Activated T-helper 2 cell treated with anti-CD3 and anti-CD28 coated beads, Interferon-gamma antibody, Interleukin-2, Interleukin-4, amounts not matched to agents 10 μg/mL and 5 μg/mL and 100 μg/mL, durations not matched to agents 14 hours and 24 hours and 36 hours (primary cell): ENCODE results near the gene BCL2L14. TPM values are rescaled to one million over a fixed set of nuclear protein-coding genes. Genes with fewer than 3 reads are reported as not detected.

Experiments used
- DNase-seq: peaks from one replicate; pipeline ENCODE4 v3.0.0; 2021; ENCODE audit warnings: low spot score
- H3K27ac Mint-ChIP-seq: one replicate; pipeline ENCODE4 v1.8.0; 2021; ENCODE audit warnings: mixed read lengths
- H3K27me3 Mint-ChIP-seq: one replicate; pipeline ENCODE4 v1.8.0; 2021; ENCODE audit warnings: low read depth, mixed read lengths
- H3K36me3 Mint-ChIP-seq: one replicate; pipeline ENCODE4 v1.8.0; 2021; ENCODE audit warnings: low read depth, mixed read lengths
- H3K4me1 Mint-ChIP-seq: one replicate; pipeline ENCODE4 v1.8.0; 2021; ENCODE audit warnings: low read depth, mixed read lengths
- H3K4me3 Mint-ChIP-seq: one replicate; pipeline ENCODE4 v1.8.0; 2021; ENCODE audit warnings: low read depth, mild to moderate bottlenecking, moderate library complexity, mixed read lengths
- H3K9me3 Mint-ChIP-seq: one replicate; pipeline ENCODE4 v1.8.0; 2021; ENCODE audit warnings: mixed read lengths
- intact Hi-C: fragments of 100-400 bp; cut with micrococcal nuclease; formaldehyde crosslinking; loops from one replicate; pipeline ENCODE4 v1.15.1; 2023
- total RNA-seq: library from RNA; stranded (reverse); gene quantifications from 2 replicates; pipeline ENCODE4 v1.2.3, GENCODE V29; 2022

Gene BCL2L14
- total RNA-seq, 1 donor from 2014 or later, result 1.4 TPM

GRCh38 chr12:12034344-12034743, 36.4 kb upstream of the BCL2L14 start:
- intact Hi-C loops, result loop anchor here (5.0 kb wide), 3 partner anchors 132 to 302 kb away; no protein-coding TSS in a partner anchor
- no peak for DNase-seq
- Mint-ChIP-seq H3K9me3 (no peaks in the 10 kb centered on the region), H3K36me3 (no peaks in the 10 kb centered on the region), H3K27ac (no peak overlapping the region), H3K4me3 (no peak overlapping the region), H3K27me3 (peaks cover 15% of the 10 kb centered on the region), H3K4me1 (peaks cover 27% of the 10 kb centered on the region)

GRCh38 chr12:12035229-12035628, 35.5 kb upstream of the BCL2L14 start:
- H3K27me3 Mint-ChIP-seq, result peaks cover 15% of the 10 kb centered on the region
- no peak overlapping the region for H3K27ac Mint-ChIP-seq
- no peaks in the 10 kb centered on the region for H3K36me3 Mint-ChIP-seq
- no peaks in the 10 kb centered on the region for H3K9me3 Mint-ChIP-seq
- H3K4me1 Mint-ChIP-seq, result peaks cover 19% of the 10 kb centered on the region
- intact Hi-C loops, result no loop called here
- no peak overlapping the region for H3K4me3 Mint-ChIP-seq
- DNase-seq, result no peak

- intact Hi-C loops, result loop anchor here (1.0 kb wide), 1 partner anchor 290 kb away; no protein-coding TSS in a partner anchor
- no peaks in the 10 kb centered on the region for H3K36me3 Mint-ChIP-seq
- DNase-seq, result no peak
- no peak overlapping the region for H3K27ac Mint-ChIP-seq
- peaks cover 18% of the 10 kb centered on the region for H3K27me3 Mint-ChIP-seq
- H3K9me3 Mint-ChIP-seq, result no peaks in the 10 kb centered on the region
- no peak overlapping the region for H3K4me3 Mint-ChIP-seq
- H3K4me1 Mint-ChIP-seq, result peaks cover 17% of the 10 kb centered on the region
Observed at GRCh38 chr12:12036901-12037300, 33.8 kb upstream of the BCL2L14 start.

DNA sequence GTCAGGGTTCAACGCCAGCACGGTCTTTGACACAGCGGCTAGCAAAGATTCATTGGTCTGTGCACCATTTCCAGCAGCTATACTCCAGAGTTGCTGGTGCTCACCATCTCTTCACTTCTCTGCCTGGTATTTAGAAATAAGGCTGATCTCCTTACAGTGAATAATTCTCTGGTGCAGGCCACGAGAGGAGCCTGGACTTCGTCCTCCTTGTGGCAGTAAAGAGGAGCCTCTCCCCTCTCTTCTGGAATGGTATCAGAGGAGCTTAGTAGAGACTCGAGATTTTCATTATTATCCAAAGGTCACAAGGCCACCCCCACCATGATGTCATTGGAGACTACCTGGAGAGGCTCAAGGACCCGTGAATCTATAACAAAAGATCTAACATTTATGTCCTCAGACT, 30.8 kb upstream of the BCL2L14 start:
- H3K4me1 Mint-ChIP-seq, result peaks cover 2% of the 10 kb centered on the region
- no peaks in the 10 kb centered on the region for H3K9me3 Mint-ChIP-seq
- H3K4me3 Mint-ChIP-seq, result no peak overlapping the region
- DNase-seq, result no peak
- intact Hi-C loops, result no loop called here
- no peak overlapping the region for H3K27ac Mint-ChIP-seq
- H3K27me3 Mint-ChIP-seq, result peaks cover 30% of the 10 kb centered on the region
- no peaks in the 10 kb centered on the region for H3K36me3 Mint-ChIP-seq

GRCh38 chr12:12046401-12046800, 24.3 kb upstream of the BCL2L14 start:
- Mint-ChIP-seq H3K27me3 (peaks cover 12% of the 10 kb centered on the region), H3K36me3 (no peaks in the 10 kb centered on the region)
- intact Hi-C loops, result no loop called here

DNA sequence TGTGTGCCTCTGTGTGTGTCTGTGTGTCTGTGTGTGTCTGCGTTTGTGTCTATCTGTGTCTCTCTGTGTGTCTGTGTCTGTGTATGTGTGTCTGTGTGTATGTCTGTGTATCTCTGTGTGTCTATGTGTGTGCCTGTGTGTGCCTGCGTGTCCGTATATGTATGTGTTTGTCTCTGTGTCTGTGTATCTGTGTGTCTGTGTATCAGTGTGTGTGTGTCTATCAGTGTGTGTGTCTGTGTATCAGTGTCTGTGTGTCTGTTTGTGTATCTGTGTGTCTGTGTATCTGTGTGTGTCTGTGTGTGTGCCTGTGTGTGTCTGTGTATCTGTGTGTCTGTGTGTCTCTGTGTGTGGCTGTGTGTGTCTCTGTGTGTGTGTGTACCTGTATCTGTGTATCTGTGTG, 23.1 kb upstream of the BCL2L14 start:
- no peaks in the 10 kb centered on the region for H3K9me3 Mint-ChIP-seq
- H3K27ac Mint-ChIP-seq, result no peak overlapping the region
- peaks cover 2% of the 10 kb centered on the region for H3K4me1 Mint-ChIP-seq
- H3K4me3 Mint-ChIP-seq, result no peak overlapping the region
- no peak for DNase-seq
- intact Hi-C loops, result no loop called here
- H3K36me3 Mint-ChIP-seq, result no peaks in the 10 kb centered on the region
- H3K27me3 Mint-ChIP-seq, result peaks cover 6% of the 10 kb centered on the region

More at GRCh38 chr12:12046401-12046800, 24.3 kb upstream of the BCL2L14 start:
- Mint-ChIP-seq H3K27ac (no peak overlapping the region), H3K4me3 (no peak overlapping the region), H3K4me1 (peaks cover 2% of the 10 kb centered on the region), H3K9me3 (no peaks in the 10 kb centered on the region)
- DNase-seq, result no peak

GRCh38 chr12:12048266-12048665, 22.5 kb upstream of the BCL2L14 start:
- Mint-ChIP-seq H3K4me1 (peaks cover 2% of the 10 kb centered on the region), H3K4me3 (no peak overlapping the region), H3K27me3 (peaks cover 6% of the 10 kb centered on the region), H3K36me3 (no peaks in the 10 kb centered on the region), H3K27ac (no peak overlapping the region), H3K9me3 (no peaks in the 10 kb centered on the region)
- intact Hi-C loops, result no loop called here
- DNase-seq, result no peak

GRCh38 chr12:12048714-12049113, 22.0 kb upstream of the BCL2L14 start:
- H3K27ac Mint-ChIP-seq, result no peak overlapping the region
- peaks cover 1% of the 10 kb centered on the region for H3K27me3 Mint-ChIP-seq
- H3K4me3 Mint-ChIP-seq, result no peak overlapping the region
- H3K4me1 Mint-ChIP-seq, result peaks cover 2% of the 10 kb centered on the region
- intact Hi-C loops, result no loop called here
- no peaks in the 10 kb centered on the region for H3K9me3 Mint-ChIP-seq
- H3K36me3 Mint-ChIP-seq, result no peaks in the 10 kb centered on the region
- no peak for DNase-seq

- Mint-ChIP-seq H3K4me3 (no peak overlapping the region), H3K36me3 (no peaks in the 10 kb centered on the region), H3K27me3 (no peaks in the 10 kb centered on the region), H3K9me3 (no peaks in the 10 kb centered on the region), H3K27ac (no peak overlapping the region), H3K4me1 (no peaks in the 10 kb centered on the region)
- DNase-seq, result no peak
- intact Hi-C loops, result no loop called here
Observed at GRCh38 chr12:12051668-12052067, 19.1 kb upstream of the BCL2L14 start.

DNA sequence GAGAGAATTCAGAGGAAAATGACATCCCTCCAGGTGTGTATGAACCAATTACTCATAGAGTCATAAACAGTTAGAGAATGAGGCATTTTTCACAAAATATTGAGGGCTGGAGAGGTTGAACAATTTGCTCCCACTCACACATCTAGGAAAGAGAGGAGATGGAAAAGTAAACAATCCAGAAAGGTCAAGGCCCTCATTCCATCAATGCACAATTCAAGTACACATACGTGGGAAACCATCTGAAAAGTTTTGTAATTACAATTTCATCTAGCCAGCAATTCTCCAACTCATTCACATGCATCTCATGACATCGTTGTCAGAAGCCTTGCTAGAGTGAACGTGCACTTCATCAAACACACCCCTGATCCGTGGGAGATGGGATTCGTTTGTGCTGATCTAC, 15.7 kb upstream of the BCL2L14 start:
- DNase-seq, result no peak
- H3K9me3 Mint-ChIP-seq, result no peaks in the 10 kb centered on the region
- peaks cover 4% of the 10 kb centered on the region for H3K27me3 Mint-ChIP-seq
- intact Hi-C loops, result no loop called here
- H3K27ac Mint-ChIP-seq, result no peak overlapping the region
- H3K36me3 Mint-ChIP-seq, result no peaks in the 10 kb centered on the region
- H3K4me1 Mint-ChIP-seq, result no peaks in the 10 kb centered on the region
- no peak overlapping the region for H3K4me3 Mint-ChIP-seq

DNA sequence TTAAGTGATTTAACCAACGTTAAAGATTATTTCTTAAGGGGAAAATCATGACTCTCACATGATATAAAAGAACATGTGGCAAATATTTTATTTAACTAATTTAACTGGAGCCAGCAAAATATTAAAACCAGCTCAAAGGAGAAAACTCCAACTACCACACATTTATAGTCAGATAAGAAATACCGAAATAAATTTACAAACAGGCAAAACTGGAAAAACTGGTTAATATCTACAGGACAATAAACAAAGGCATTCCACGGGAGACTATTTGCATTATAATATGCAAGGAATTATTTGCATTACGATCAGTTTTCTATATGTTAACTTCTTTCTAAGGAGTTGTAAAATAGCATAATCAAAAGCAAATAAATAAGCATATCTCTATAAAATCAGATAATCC, 13.8 kb upstream of the BCL2L14 start:
- intact Hi-C loops, result no loop called here
- H3K4me3 Mint-ChIP-seq, result no peak overlapping the region
- DNase-seq, result no peak
- no peak overlapping the region for H3K27ac Mint-ChIP-seq
- peaks cover 4% of the 10 kb centered on the region for H3K27me3 Mint-ChIP-seq
- no peaks in the 10 kb centered on the region for H3K4me1 Mint-ChIP-seq
- H3K36me3 Mint-ChIP-seq, result no peaks in the 10 kb centered on the region
- H3K9me3 Mint-ChIP-seq, result no peaks in the 10 kb centered on the region

- Mint-ChIP-seq H3K9me3 (no peaks in the 10 kb centered on the region), H3K36me3 (no peaks in the 10 kb centered on the region)
Observed at GRCh38 chr12:12064596-12064995, 6.1 kb upstream of the BCL2L14 start.

GRCh38 chr12:12068751-12069150, 2.0 kb upstream of the BCL2L14 start:
- Mint-ChIP-seq H3K4me3 (no peak overlapping the region), H3K9me3 (no peaks in the 10 kb centered on the region), H3K4me1 (peaks cover 11% of the 10 kb centered on the region), H3K27ac (no peak overlapping the region), H3K27me3 (peaks cover 9% of the 10 kb centered on the region), H3K36me3 (no peaks in the 10 kb centered on the region)
- intact Hi-C loops, result no loop called here
- DNase-seq, result no peak

More at GRCh38 chr12:12064596-12064995, 6.1 kb upstream of the BCL2L14 start:
- DNase-seq, result no peak
- peaks cover 5% of the 10 kb centered on the region for H3K27me3 Mint-ChIP-seq
- intact Hi-C loops, result no loop called here
- H3K4me3 Mint-ChIP-seq, result no peak overlapping the region
- H3K27ac Mint-ChIP-seq, result no peak overlapping the region
- H3K4me1 Mint-ChIP-seq, result no peaks in the 10 kb centered on the region
